CD4-positive, alpha-beta T cell (primary cell): ENCODE measurements around the gene TRHDE. TPM values are rescaled to one million over a fixed set of nuclear protein-coding genes. Genes with fewer than 3 reads are reported as not detected.

Experiments used
- ATAC-seq: fragments of 200-7000 bp; cut with Tn5 transposase; one replicate; pipeline ENCODE4 v1.10.0; 2022; ENCODE audit warnings: mild to moderate bottlenecking; ENCODE audit not compliant: poor library complexity
- CTCF ChIA-PET: fragments of 350-600 bp; sonication (Branson Sonifier 250); formaldehyde crosslinking; loops from one replicate; lab custom pipeline; 2021; ENCODE audit warnings: antibody characterized with exemption, inconsistent platforms; lab: Charles Lee
- POLR2A ChIA-PET: fragments of 350-600 bp; sonication (Branson Sonifier 250); formaldehyde crosslinking; loops from one replicate; lab custom pipeline; 2021; ENCODE audit warnings: antibody characterized with exemption, inconsistent platforms; lab: Charles Lee
- DNase-seq, 14 experiments: peaks; one replicate each; pipeline ENCODE4 v3.0.0-alpha.2; 2013 to 2020; ENCODE audit warnings: mixed read lengths in 2 of 14
- H3K27ac ChIP-seq, 2 donors: one replicate each; pipeline versions ENCODE4 v1.5.1 to v1.7.0; 2013; ENCODE audit warnings: low read length in 2 of 2, low read depth in 1 of 2, mild to moderate bottlenecking in 1 of 2
- H3K27me3 ChIP-seq, 2 experiments: 1 replicate in 1 of 2; 2 replicates in 1 of 2; pipeline versions ENCODE4 v1.6.1 to v1.7.0; 2013; ENCODE audit warnings: low read length in 2 of 2, control low read depth in 1 of 2, mild to moderate bottlenecking in 1 of 2, moderate library complexity in 1 of 2; ENCODE audit not compliant: insufficient read depth in 2 of 2, control insufficient read depth in 1 of 2
- H3K36me3 ChIP-seq: one replicate; pipeline ENCODE4 v1.6.1; 2013; ENCODE audit warnings: low read length, control low read depth; ENCODE audit not compliant: insufficient read depth
- H3K4me1 ChIP-seq: one replicate; pipeline ENCODE4 v1.6.1; 2013; ENCODE audit warnings: low read length, control low read depth; ENCODE audit not compliant: insufficient read depth
- H3K4me3 ChIP-seq: one replicate; pipeline ENCODE4 v1.5.1; 2013; ENCODE audit warnings: mild to moderate bottlenecking, low read length, moderate library complexity
- H3K9me3 ChIP-seq, 2 experiments: 1 replicate in 1 of 2; 2 replicates in 1 of 2; pipeline versions ENCODE4 v1.6.1 to v1.7.0; 2013; ENCODE audit warnings: low read length in 2 of 2, mild to moderate bottlenecking in 2 of 2, control low read depth in 1 of 2, moderate library complexity in 1 of 2; ENCODE audit not compliant: control insufficient read depth in 1 of 2, insufficient read depth in 1 of 2
- H3K27ac Mint-ChIP-seq: one replicate; pipeline ENCODE4 v1.8.0; 2020; ENCODE audit warnings: mixed read lengths
- H3K27me3 Mint-ChIP-seq: one replicate; pipeline ENCODE4 v1.8.0; 2021; ENCODE audit warnings: mixed read lengths
- H3K36me3 Mint-ChIP-seq: one replicate; pipeline ENCODE4 v1.8.0; 2021; ENCODE audit warnings: low read depth, mixed read lengths
- H3K4me1 Mint-ChIP-seq: one replicate; pipeline ENCODE4 v1.8.0; 2021; ENCODE audit warnings: low read depth, mixed read lengths
- H3K4me3 Mint-ChIP-seq: one replicate; pipeline ENCODE4 v1.8.0; 2020; ENCODE audit warnings: mild to moderate bottlenecking, mixed read lengths
- H3K9me3 Mint-ChIP-seq: one replicate; pipeline ENCODE4 v1.8.0; 2020; ENCODE audit warnings: mixed read lengths
- CTCF ChIP-seq: fragments of 200-600 bp; IDR thresholded peaks from one replicate; pipeline ENCODE4 v1.8.0; 2022; ENCODE audit warnings: antibody characterized with exemption, mild to moderate bottlenecking
- intact Hi-C, 2 experiments: fragments of 100-400 bp; cut with DNase I in 1 of 2; cut with micrococcal nuclease in 1 of 2; formaldehyde crosslinking; loops; one replicate each; pipeline versions ENCODE4 v1.15.1 to v1.9.0; 2023 to 2025; cut with DNase I, micrococcal nuclease
- total RNA-seq, 174 experiments: library from RNA in 2 of 174; stranded (reverse) in 2 of 174; gene quantifications; one replicate each; pipeline ENCODE4 v1.2.3 and lab custom pipeline; 2021 to 2026

Gene TRHDE
- total RNA-seq, 2 experiments from 2014 or later = not detected

DNA sequence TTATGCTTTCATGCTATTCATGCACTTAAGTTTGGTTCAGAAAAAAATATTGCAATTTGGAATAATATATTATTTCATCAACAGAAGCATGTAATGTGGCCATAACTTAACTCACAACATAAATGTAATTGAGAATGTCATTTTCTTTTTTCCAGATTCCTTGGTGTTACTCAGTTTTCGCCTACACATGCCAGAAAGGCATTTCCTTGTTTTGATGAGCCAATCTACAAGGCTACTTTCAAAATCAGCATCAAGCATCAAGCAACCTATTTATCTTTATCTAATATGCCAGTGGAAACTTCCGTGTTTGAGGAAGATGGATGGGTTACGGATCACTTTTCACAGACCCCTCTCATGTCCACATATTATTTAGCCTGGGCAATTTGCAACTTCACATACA lies 14.4 kb downstream of the TRHDE start:
- Mint-ChIP-seq H3K27me3 (peaks cover 4% of the 10 kb centered on the region), H3K27ac (no peak overlapping the region)
- CTCF ChIA-PET = no interaction called here

DNA sequence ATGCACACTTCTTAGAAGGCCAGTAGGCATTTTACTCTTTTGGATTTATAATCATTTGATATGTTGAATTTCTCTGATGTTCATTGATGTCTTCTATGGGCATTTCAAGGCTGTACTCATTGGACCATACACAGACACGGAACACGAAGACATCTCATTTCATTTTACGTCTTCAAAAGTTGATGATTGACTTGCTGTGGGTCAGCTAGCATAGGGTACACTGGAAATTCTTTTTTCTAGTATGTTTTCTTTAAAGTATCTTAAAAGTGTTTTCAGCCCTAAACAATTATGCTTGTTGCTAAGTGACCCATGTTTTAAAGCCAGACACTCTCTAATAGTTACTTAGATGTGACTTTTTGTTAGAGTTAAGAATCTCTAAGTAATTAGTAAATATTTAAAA lies 16.3 kb downstream of the TRHDE start:
- DNase-seq (no peak), ATAC-seq (no peak)
- ChIA-PET POLR2A (no interaction called here), CTCF (no interaction called here)
- Mint-ChIP-seq H3K27me3 (no peaks in the 10 kb centered on the region), H3K27ac (no peak overlapping the region), H3K4me3 (no peak overlapping the region), H3K4me1 (no peaks in the 10 kb centered on the region), H3K9me3 (no peaks in the 10 kb centered on the region), H3K36me3 (no peaks in the 10 kb centered on the region)
- no peak for TF ChIP-seq CTCF
- H3K27me3 ChIP-seq = no peaks in the 10 kb centered on the region
- H3K4me1 ChIP-seq = no peaks in the 10 kb centered on the region
- H3K9me3 ChIP-seq = no peaks in the 10 kb centered on the region
- intact Hi-C loops = no loop called here
- no peak overlapping the region for H3K27ac ChIP-seq
- H3K4me3 ChIP-seq = no peak overlapping the region
- H3K36me3 ChIP-seq = no peaks in the 10 kb centered on the region

More for the DNA sequence above, 14.4 kb downstream of the TRHDE start:
- Histone ChIP-seq H3K36me3 (no peaks in the 10 kb centered on the region), H3K27ac (no peak overlapping the region), H3K4me3 (no peak overlapping the region), H3K4me1 (no peaks in the 10 kb centered on the region), H3K27me3 (no peaks in the 10 kb centered on the region), H3K9me3 (no peaks in the 10 kb centered on the region)
- Mint-ChIP-seq H3K4me1 (no peaks in the 10 kb centered on the region), H3K36me3 (no peaks in the 10 kb centered on the region), H3K9me3 (no peaks in the 10 kb centered on the region), H3K4me3 (no peak overlapping the region)
- no peak for DNase-seq
- TF ChIP-seq CTCF = no peak
- intact Hi-C loops = no loop called here
- POLR2A ChIA-PET = no interaction called here
- ATAC-seq = no peak

- H3K4me3 Mint-ChIP-seq = no peak overlapping the region
- Histone ChIP-seq H3K9me3 (peaks cover 0 to 5% of the 10 kb centered on the region in 2 experiments), H3K27ac (no peak overlapping the region), H3K4me3 (no peak overlapping the region), H3K4me1 (no peaks in the 10 kb centered on the region), H3K36me3 (no peaks in the 10 kb centered on the region), H3K27me3 (no peaks in the 10 kb centered on the region)
- intact Hi-C loops = no loop called here
- H3K27me3 Mint-ChIP-seq = no peaks in the 10 kb centered on the region
- no peak for ATAC-seq
- POLR2A ChIA-PET = no interaction called here
- CTCF ChIA-PET = no interaction called here
- no peaks in the 10 kb centered on the region for H3K36me3 Mint-ChIP-seq
- TF ChIP-seq CTCF = no peak
- no peaks in the 10 kb centered on the region for H3K9me3 Mint-ChIP-seq
- DNase-seq = no peak
- no peak overlapping the region for H3K27ac Mint-ChIP-seq
- no peaks in the 10 kb centered on the region for H3K4me1 Mint-ChIP-seq
Measured at GRCh38 chr12:72288911-72289310, 16.7 kb downstream of the TRHDE start.
